MM.1S (cell line): ENCODE measurements around the gene ARL3.

Experiments
- DNase-seq: peaks from one replicate; pipeline ENCODE4 v3.0.0-alpha.2; 2015
- H2AFZ ChIP-seq: fragments of 300-600 bp; sonication (generic); 2 replicates; pipeline ENCODE4 v1.6.0; 2016; ENCODE audit warnings: antibody characterized with exemption, low read length
- H3F3A ChIP-seq: fragments of 300-600 bp; sonication (generic); 2 replicates; pipeline ENCODE4 v1.6.1; 2016; ENCODE audit warnings: mild to moderate bottlenecking, antibody characterized with exemption, low read length, moderate library complexity, mixed read lengths; ENCODE audit not compliant: insufficient read depth
- H3K27ac ChIP-seq: fragments of 300-600 bp; sonication (generic); 2 replicates; pipeline ENCODE4 v1.5.1; 2016; ENCODE audit warnings: mild to moderate bottlenecking, low read length
- H3K27me3 ChIP-seq: fragments of 300-600 bp; sonication (generic); replicated peaks from 2 replicates; pipeline ENCODE4 v1.6.0; 2016; ENCODE audit warnings: low read length; ENCODE audit not compliant: insufficient read depth
- H3K36me3 ChIP-seq: fragments of 300-600 bp; sonication (generic); replicated peaks from 2 replicates; pipeline ENCODE4 v1.6.1; 2016; ENCODE audit warnings: mild to moderate bottlenecking, low read length, mixed read lengths; ENCODE audit not compliant: insufficient read depth
- H3K4me1 ChIP-seq: fragments of 300-600 bp; sonication (generic); 2 replicates; pipeline ENCODE4 v1.6.1; 2016; ENCODE audit warnings: low read length, mixed read lengths
- H3K4me2 ChIP-seq: fragments of 300-600 bp; sonication (generic); 2 replicates; pipeline ENCODE4 v1.6.0; 2016; ENCODE audit warnings: low read depth, low read length
- H3K4me3 ChIP-seq: fragments of 300-600 bp; sonication (generic); 2 replicates; pipeline ENCODE4 v1.5.1; 2016; ENCODE audit warnings: low read length, mixed read lengths
- H3K79me2 ChIP-seq: fragments of 300-600 bp; sonication (generic); 2 replicates; pipeline ENCODE4 v1.6.1; 2016; ENCODE audit warnings: mixed run types, low read length, mixed read lengths
- H3K9ac ChIP-seq: fragments of 300-600 bp; sonication (generic); 2 replicates; pipeline ENCODE4 v1.6.1; 2016; ENCODE audit warnings: low read length, mixed read lengths
- H3K9me2 ChIP-seq: fragments of 300-600 bp; sonication (generic); replicated peaks from 2 replicates; pipeline ENCODE4 v1.6.1; 2016; ENCODE audit warnings: mild to moderate bottlenecking, low read length, mixed read lengths; ENCODE audit not compliant: insufficient read depth
- H3K9me3 ChIP-seq: fragments of 300-600 bp; sonication (generic); replicated peaks from 2 replicates; pipeline ENCODE4 v1.6.1; 2016; ENCODE audit warnings: mild to moderate bottlenecking, low read length, mixed read lengths; ENCODE audit not compliant: insufficient read depth
- H4K20me1 ChIP-seq: fragments of 300-600 bp; sonication (generic); 2 replicates; pipeline ENCODE4 v1.6.1; 2016; ENCODE audit warnings: mild to moderate bottlenecking, low read length, moderate library complexity, mixed read lengths; ENCODE audit not compliant: insufficient read depth
- CTCF ChIP-seq: fragments of 300-600 bp; sonication (generic); IDR thresholded peaks from 2 replicates; pipeline ENCODE4 v1.5.1; 2016; ENCODE audit warnings: antibody characterized with exemption, low read length, mixed read lengths
- EZH2 ChIP-seq: fragments of 300-600 bp; sonication (generic); optimal IDR thresholded peaks from 2 replicates; pipeline ENCODE3; 2017; ENCODE audit warnings: low read depth, mild to moderate bottlenecking, antibody characterized with exemption, low read length, mixed read lengths
- EZH2phosphoT487 ChIP-seq: fragments of 300-600 bp; sonication (generic); IDR thresholded peaks from 2 replicates; pipeline ENCODE4 v1.6.1; 2018; ENCODE audit warnings: antibody characterized with exemption, low read length

The ARL3 gene

GRCh38 chr10:102715880-102716279 lies 1.7 kb upstream of the ARL3 start:
- H3K27me3 ChIP-seq: no peaks in the 10 kb centered on the region
- no peaks in the 10 kb centered on the region for H3K9me3 ChIP-seq
- H2AFZ ChIP-seq: no peak overlapping the region
- H3K4me2 ChIP-seq: peak overlapping the region; percentile 99
- H4K20me1 ChIP-seq: no peaks in the 10 kb centered on the region; the same call in 1 of the 2 replicates
- H3K27ac ChIP-seq: no peak overlapping the region
- no peak for DNase-seq
- peaks cover 92% of the 10 kb centered on the region for H3K79me2 ChIP-seq
- H3K9me2 ChIP-seq: no peaks in the 10 kb centered on the region
- TF ChIP-seq CTCF (no peak), EZH2phosphoT487 (no peak), EZH2 (no peak)
- H3K4me1 ChIP-seq: peaks cover 9% of the 10 kb centered on the region
- H3K9ac ChIP-seq: peak overlapping the region; percentile 100; the same call in 1 of the 2 replicates
- H3K4me3 ChIP-seq: peak overlapping the region; percentile 100; the same call in 1 of the 2 replicates
- H3F3A ChIP-seq: peaks cover 25% of the 10 kb centered on the region
- H3K36me3 ChIP-seq: no peaks in the 10 kb centered on the region

- H3K27me3 ChIP-seq: no peaks in the 10 kb centered on the region
- peak within 1 kb of the TSS; percentile 99 for H3K4me2 ChIP-seq
- peak; percentile 77 for DNase-seq
- no peaks in the 10 kb centered on the region for H3K9me3 ChIP-seq
- H3K4me1 ChIP-seq: peaks cover 11% of the 10 kb centered on the region
- no peaks in the 10 kb centered on the region for H3K9me2 ChIP-seq
- no peaks in the 10 kb centered on the region; the same call in 1 of the 2 replicates for H4K20me1 ChIP-seq
- peak within 1 kb of the TSS; percentile 96 for H2AFZ ChIP-seq
- H3K79me2 ChIP-seq: peaks cover 94% of the 10 kb centered on the region
- H3K9ac ChIP-seq: peak within 1 kb of the TSS; percentile 100
- H3K36me3 ChIP-seq: no peaks in the 10 kb centered on the region
- H3F3A ChIP-seq: peaks cover 25% of the 10 kb centered on the region
- H3K4me3 ChIP-seq: peak within 1 kb of the TSS; percentile 100
- TF ChIP-seq EZH2: no peak
- TF ChIP-seq CTCF: peak; percentile 39
- no peak for TF ChIP-seq EZH2phosphoT487
- peak within 1 kb of the TSS; percentile 93 for H3K27ac ChIP-seq
These were observed 641 bp upstream of the ARL3 start, which contains the start of gene SFXN2 for GRCh38 chr10:102714621-102715455. SFXN2 (plus strand) TSS chr10:102714636; CDS start chr10:102726637, 12,001 bp downstream.

- Histone ChIP-seq H4K20me1 (no peaks in the 10 kb centered on the region; the same call in 1 of the 2 replicates), H3K4me1 (peaks cover 11% of the 10 kb centered on the region), H3K4me2 (peak overlapping the region; percentile 73), H3K9ac (peak overlapping the region; percentile 94), H3F3A (peaks cover 25% of the 10 kb centered on the region), H3K27me3 (no peaks in the 10 kb centered on the region), H3K27ac (peak overlapping the region; percentile 78), H3K9me2 (no peaks in the 10 kb centered on the region), H3K36me3 (no peaks in the 10 kb centered on the region), H2AFZ (peak overlapping the region; percentile 96), H3K9me3 (no peaks in the 10 kb centered on the region), H3K79me2 (peaks cover 92% of the 10 kb centered on the region), H3K4me3 (peak overlapping the region; percentile 99)
- no peak for DNase-seq
- no peak for TF ChIP-seq CTCF
- no peak for TF ChIP-seq EZH2
- no peak for TF ChIP-seq EZH2phosphoT487
These were observed 721 bp downstream of the ARL3 start for GRCh38 chr10:102713539-102713813.
